IMR-90 (cell line): ENCODE data around the gene KRTAP10-7. TPM values are rescaled to one million over a fixed set of nuclear protein-coding genes. Genes with fewer than 3 reads are reported as not detected.

Experiments used
- ATAC-seq: fragments of 200-7000 bp; cut with Tn5 transposase; 2 replicates; pipeline ENCODE4 v1.9.1; 2020; ENCODE audit warnings: low read depth, mild to moderate bottlenecking, moderate library complexity
- BruUV-seq: library from RNA; stranded (reverse); fragments of 400-500 nt; replicated peaks from 2 replicates; lab custom pipeline; 2021; lab: Mats Ljungman, UMichigan
- CTCF ChIA-PET: fragments of 300-600 bp; formaldehyde crosslinking; extraction: SDS; loops from one replicate; lab custom pipeline; 2021; ENCODE audit warnings: antibody characterized with exemption; lab: Yijun Ruan, JAX
- POLR2A ChIA-PET: fragments of 300-600 bp; sonication (Branson Sonifier 250); formaldehyde crosslinking; loops from one replicate; lab custom pipeline; 2022; ENCODE audit warnings: antibody characterized with exemption; ENCODE audit not compliant: unreplicated experiment; lab: Charles Lee
- DNase-seq: peaks from one replicate; pipeline ENCODE4 v3.0.0; 2013
- H2AFZ ChIP-seq: replicated peaks from 2 replicates; pipeline ENCODE3; 2013; ENCODE audit warnings: low read length, mild to moderate bottlenecking; ENCODE audit not compliant: poor library complexity
- H2AK5ac ChIP-seq: 2 replicates; pipeline ENCODE4 v1.6.1; 2013; ENCODE audit warnings: low read depth, low read length, inconsistent platforms
- H2AK9ac ChIP-seq: replicated peaks from 2 replicates; pipeline ENCODE3; 2013; ENCODE audit warnings: mild to moderate bottlenecking, low read depth, low read length, moderate library complexity; ENCODE audit not compliant: poor library complexity
- H2BK120ac ChIP-seq: 2 replicates; pipeline ENCODE4 v1.6.1; 2013; ENCODE audit warnings: low read depth, low read length, inconsistent platforms
- H2BK15ac ChIP-seq: 3 replicates; pipeline ENCODE4 v1.6.1; 2013; ENCODE audit warnings: low read depth, low read length, inconsistent platforms
- H2BK20ac ChIP-seq: 2 replicates; pipeline ENCODE4 v1.6.1; 2013; ENCODE audit warnings: low read depth, mild to moderate bottlenecking, inconsistent platforms, low read length, moderate library complexity
- H2BK5ac ChIP-seq: 2 replicates; pipeline ENCODE4 v1.6.1; 2013; ENCODE audit warnings: mild to moderate bottlenecking, low read depth, low read length, inconsistent platforms; ENCODE audit not compliant: poor library complexity, severe bottlenecking
- H3K14ac ChIP-seq: replicated peaks from 2 replicates; pipeline ENCODE4 v1.6.1; 2013; ENCODE audit warnings: low read depth, low read length, inconsistent platforms
- H3K18ac ChIP-seq: 2 replicates; pipeline ENCODE4 v1.6.1; 2013; ENCODE audit warnings: low read depth, low read length, control low read depth
- H3K23ac ChIP-seq: 2 replicates; pipeline ENCODE4 v1.6.1; 2013; ENCODE audit warnings: low read depth, low read length, inconsistent platforms
- H3K27ac ChIP-seq: 2 replicates; pipeline ENCODE4 v1.5.1; 2013; ENCODE audit warnings: mild to moderate bottlenecking, control low read depth, low read length; ENCODE audit not compliant: insufficient read depth
- H3K27me3 ChIP-seq: 2 replicates; pipeline ENCODE4 v1.6.1; 2013; ENCODE audit warnings: low read length; ENCODE audit not compliant: control insufficient read depth, insufficient read depth
- H3K36me3 ChIP-seq: 2 replicates; pipeline ENCODE4 v1.6.1; 2013; ENCODE audit warnings: low read length, mixed read lengths; ENCODE audit not compliant: control insufficient read depth, insufficient read depth
- H3K4ac ChIP-seq: 2 replicates; pipeline ENCODE4 v1.6.1; 2013; ENCODE audit warnings: low read depth, low read length, inconsistent platforms
- H3K4me1 ChIP-seq: 2 replicates; pipeline ENCODE4 v1.6.1; 2013; ENCODE audit warnings: low read length, mixed read lengths; ENCODE audit not compliant: control insufficient read depth, insufficient read depth
- H3K4me2 ChIP-seq: 2 replicates; pipeline ENCODE4 v1.6.1; 2013; ENCODE audit warnings: low read depth, mild to moderate bottlenecking, control low read depth, low read length, moderate library complexity
- H3K4me3 ChIP-seq: 2 replicates; pipeline ENCODE4 v1.5.1; 2013; ENCODE audit warnings: low read depth, mild to moderate bottlenecking, control low read depth, low read length, moderate library complexity; ENCODE audit not compliant: insufficient read depth
- H3K56ac ChIP-seq: 2 replicates; pipeline ENCODE4 v1.6.1; 2013; ENCODE audit warnings: low read length, inconsistent platforms; ENCODE audit not compliant: insufficient read depth; ENCODE audit errors: extremely low read depth
- H3K79me1 ChIP-seq, 2 experiments: 2 replicates each; pipeline ENCODE4 v1.6.1; 2013; ENCODE audit warnings: low read length in 2 of 2, inconsistent platforms in 1 of 2, low read depth in 1 of 2
- H3K9ac ChIP-seq: 2 replicates; pipeline ENCODE4 v1.6.1; 2013; ENCODE audit warnings: low read depth, low read length, control low read depth
- H3K9me1 ChIP-seq: 2 replicates; pipeline ENCODE4 v1.6.1; 2013; ENCODE audit warnings: low read length, inconsistent platforms; ENCODE audit not compliant: insufficient read depth
- H3K9me3 ChIP-seq: 2 replicates; pipeline ENCODE4 v1.6.1; 2013; ENCODE audit warnings: low read length; ENCODE audit not compliant: control insufficient read depth, insufficient read depth
- H4K20me1 ChIP-seq: 2 replicates; pipeline ENCODE4 v1.6.1; 2013; ENCODE audit warnings: low read length, inconsistent platforms; ENCODE audit not compliant: insufficient read depth
- H4K5ac ChIP-seq: 2 replicates; pipeline ENCODE4 v1.6.1; 2013; ENCODE audit warnings: mild to moderate bottlenecking, low read depth, low read length, control low read depth
- H4K8ac ChIP-seq, 2 experiments: 2 replicates each; pipeline ENCODE4 v1.6.1; 2013; ENCODE audit warnings: low read depth in 2 of 2, low read length in 2 of 2, control low read depth in 1 of 2, inconsistent platforms in 1 of 2
- H4K91ac ChIP-seq: 2 replicates; pipeline ENCODE4 v1.6.1; 2013; ENCODE audit warnings: low read depth, low read length, inconsistent platforms; ENCODE audit not compliant: insufficient read depth
- BHLHE40 ChIP-seq: fragments of 150-350 bp; IDR thresholded peaks from 2 replicates; pipeline ENCODE4 v1.6.1; 2016; ENCODE audit warnings: mild to moderate bottlenecking, low read depth, low read length
- CEBPB ChIP-seq: IDR thresholded peaks from 2 replicates; pipeline ENCODE4 v1.6.1; 2012; ENCODE audit warnings: low read depth, low read length, improper control_type of control experiment
- FOS ChIP-seq: fragments of 150-350 bp; IDR thresholded peaks from 2 replicates; pipeline ENCODE4 v1.6.1; 2016; ENCODE audit warnings: low read depth, low read length
- MAFK ChIP-seq: IDR thresholded peaks from 2 replicates; pipeline ENCODE4 v1.6.1; 2012; ENCODE audit warnings: low read depth, low read length, improper control_type of control experiment
- NFE2L2 ChIP-seq: fragments of 150-350 bp; IDR thresholded peaks from 2 replicates; pipeline ENCODE4 v1.6.1; 2016; ENCODE audit warnings: low read depth, mild to moderate bottlenecking, low read length
- POLR2A ChIP-seq: IDR thresholded peaks from 2 replicates; pipeline ENCODE4 v1.6.1; 2012; ENCODE audit warnings: mild to moderate bottlenecking, low read depth, low read length
- RCOR1 ChIP-seq: IDR thresholded peaks from 2 replicates; pipeline ENCODE4 v1.6.1; 2012; ENCODE audit warnings: mild to moderate bottlenecking, low read length, improper control_type of control experiment; ENCODE audit not compliant: insufficient replicate concordance
- SMC3 ChIP-seq: fragments of 150-350 bp; IDR thresholded peaks from 2 replicates; pipeline ENCODE4 v1.6.1; 2016; ENCODE audit warnings: low read depth, mild to moderate bottlenecking, antibody characterized with exemption, low read length, moderate library complexity
- WGBS, 2 experiments: methylation state at CpG; one replicate each; pipeline versions ENCODE4 v1.1.5 to v1.1.7; 2013; ENCODE audit warnings: missing lambda C conversion rate in 2 of 2; ENCODE audit not compliant: insufficient read length in 1 of 2; ENCODE audit errors: extremely low coverage in 2 of 2; 5-methylcytosine and 5-hydroxymethylcytosine counted together
- dilution Hi-C: fragments of 300-500 bp; cut with HindIII; formaldehyde crosslinking; loops from one replicate; pipeline ENCODE4 v1.14.3; 2018; ENCODE audit warnings: low sequenced_read_pairs; ENCODE audit not compliant: unreplicated experiment
- in situ Hi-C: fragments of 300-500 bp; cut with MboI; formaldehyde crosslinking; loops from 3 replicates; pipeline ENCODE4 v1.14.3; 2019; ENCODE audit warnings: low sequenced_read_pairs, inconsistent platforms, mixed read lengths
- intact Hi-C: fragments of 100-400 bp; cut with micrococcal nuclease; formaldehyde crosslinking; loops from 2 replicates; pipeline ENCODE4 v1.10.0; 2022
- polyA plus RNA-seq, 3 experiments: library from polyadenylated mRNA; depleted of rRNA; stranded (reverse); fragments of >200 nt; gene quantifications; 2 replicates each; pipeline ENCODE4 v1.2.3, GENCODE V29; 2012; ENCODE audit warnings: low replicate concordance in 1 of 3
- total RNA-seq: library from RNA; depleted of rRNA; stranded (reverse); fragments of >200 nt; gene quantifications from 2 replicates; pipeline ENCODE4 v1.2.3, GENCODE V29; 2012
- TF ChIP-seq, protein P1 (sequence below): fragments of 150-350 bp; IDR thresholded peaks from 2 replicates; pipeline ENCODE4 v1.6.1; 2016; ENCODE audit warnings: low read depth, mild to moderate bottlenecking, low read length, moderate library complexity, borderline replicate concordance
- TF ChIP-seq, protein P2 (sequence below): conservative IDR thresholded peaks from 2 replicates; pipeline ENCODE4 v1.5.1; 2012; ENCODE audit warnings: mild to moderate bottlenecking, low read depth, low read length, improper control_type of control experiment

Gene KRTAP10-7
- total and polyA plus RNA-seq, 2 of the 4 experiments (the other 2 are of a cell fraction): not detected

DNA sequence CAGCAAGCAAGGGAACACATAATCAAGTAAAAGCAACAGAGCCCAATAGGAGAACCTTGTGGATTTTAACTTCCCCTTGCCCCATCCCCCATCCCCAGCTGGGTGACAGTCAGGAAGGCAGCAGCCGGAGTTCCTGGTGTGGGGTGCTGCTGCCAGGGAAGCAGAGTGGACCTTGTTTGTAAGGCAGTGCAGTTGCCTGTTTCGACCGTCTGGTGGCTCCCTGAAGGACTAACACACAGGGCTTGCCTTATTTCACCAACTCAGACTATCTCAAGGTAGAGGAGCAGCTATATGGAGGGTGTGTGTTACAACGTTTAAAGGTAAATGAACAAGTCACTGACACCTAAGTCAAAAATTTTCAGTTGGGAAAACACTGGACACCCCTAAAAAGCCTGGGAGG lies 18.1 kb downstream of the KRTAP10-7 start:
- dilution Hi-C loops (no loop called here), in situ Hi-C loops (no loop called here), intact Hi-C loops (loop anchor here (1.0 kb wide), 1 partner anchor 175 kb away; no protein-coding TSS in a partner anchor)
- H3K4me3 ChIP-seq: no peak overlapping the region
- CTCF ChIA-PET: interaction anchor here (0.7 kb wide), 1 partner anchor 53 kb away, joined by 3 read pairs; no protein-coding TSS in a partner anchor
- ATAC-seq (peak; percentile 72), DNase-seq (peak; percentile 14)
- peaks cover 3% of the 10 kb centered on the region; the same call in 1 of the 2 replicates for H3K9me3 ChIP-seq
- no peak overlapping the region for H2BK20ac ChIP-seq
- H2BK5ac ChIP-seq: no peak overlapping the region
- H3K27me3 ChIP-seq: peaks cover 3% of the 10 kb centered on the region; the same call in 1 of the 2 replicates
- no peaks in the 10 kb centered on the region for H3K4me1 ChIP-seq
- H2BK15ac ChIP-seq: no peak overlapping the region
- no peak overlapping the region for H2AK9ac ChIP-seq
- H3K79me1 ChIP-seq: no peaks in the 10 kb centered on the region
- H3K14ac ChIP-seq: no peak overlapping the region
- H3K56ac ChIP-seq: no peak overlapping the region
- no peak overlapping the region for H3K9ac ChIP-seq
- no TSS peak for BruUV-seq
- no CpG with 5 or more reads among the region's 4 CpGs for WGBS, 2 experiments
- TF ChIP-seq POLR2A (no peak), RCOR1 (no peak), FOS (no peak), CEBPB (no peak), BHLHE40 (no peak), NFE2L2 (no peak), SMC3 (no peak), MAFK (no peak)
- TF ChIP-seq, protein P1, sequence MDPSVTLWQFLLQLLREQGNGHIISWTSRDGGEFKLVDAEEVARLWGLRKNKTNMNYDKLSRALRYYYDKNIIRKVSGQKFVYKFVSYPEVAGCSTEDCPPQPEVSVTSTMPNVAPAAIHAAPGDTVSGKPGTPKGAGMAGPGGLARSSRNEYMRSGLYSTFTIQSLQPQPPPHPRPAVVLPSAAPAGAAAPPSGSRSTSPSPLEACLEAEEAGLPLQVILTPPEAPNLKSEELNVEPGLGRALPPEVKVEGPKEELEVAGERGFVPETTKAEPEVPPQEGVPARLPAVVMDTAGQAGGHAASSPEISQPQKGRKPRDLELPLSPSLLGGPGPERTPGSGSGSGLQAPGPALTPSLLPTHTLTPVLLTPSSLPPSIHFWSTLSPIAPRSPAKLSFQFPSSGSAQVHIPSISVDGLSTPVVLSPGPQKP: no peak
- TF ChIP-seq, protein P2, sequence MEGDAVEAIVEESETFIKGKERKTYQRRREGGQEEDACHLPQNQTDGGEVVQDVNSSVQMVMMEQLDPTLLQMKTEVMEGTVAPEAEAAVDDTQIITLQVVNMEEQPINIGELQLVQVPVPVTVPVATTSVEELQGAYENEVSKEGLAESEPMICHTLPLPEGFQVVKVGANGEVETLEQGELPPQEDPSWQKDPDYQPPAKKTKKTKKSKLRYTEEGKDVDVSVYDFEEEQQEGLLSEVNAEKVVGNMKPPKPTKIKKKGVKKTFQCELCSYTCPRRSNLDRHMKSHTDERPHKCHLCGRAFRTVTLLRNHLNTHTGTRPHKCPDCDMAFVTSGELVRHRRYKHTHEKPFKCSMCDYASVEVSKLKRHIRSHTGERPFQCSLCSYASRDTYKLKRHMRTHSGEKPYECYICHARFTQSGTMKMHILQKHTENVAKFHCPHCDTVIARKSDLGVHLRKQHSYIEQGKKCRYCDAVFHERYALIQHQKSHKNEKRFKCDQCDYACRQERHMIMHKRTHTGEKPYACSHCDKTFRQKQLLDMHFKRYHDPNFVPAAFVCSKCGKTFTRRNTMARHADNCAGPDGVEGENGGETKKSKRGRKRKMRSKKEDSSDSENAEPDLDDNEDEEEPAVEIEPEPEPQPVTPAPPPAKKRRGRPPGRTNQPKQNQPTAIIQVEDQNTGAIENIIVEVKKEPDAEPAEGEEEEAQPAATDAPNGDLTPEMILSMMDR: no peak
- no peak overlapping the region for H3K4ac ChIP-seq
- H3K18ac ChIP-seq: no peak overlapping the region
- no peak overlapping the region for H4K5ac ChIP-seq
- no peaks in the 10 kb centered on the region for H4K20me1 ChIP-seq
- POLR2A ChIA-PET: no interaction called here
- no peaks in the 10 kb centered on the region for H3K36me3 ChIP-seq
- H3K27ac ChIP-seq: no peak overlapping the region
- no peak overlapping the region for H4K8ac ChIP-seq
- no peak overlapping the region for H4K91ac ChIP-seq
- H2AK5ac ChIP-seq: no peak overlapping the region
- no peak overlapping the region for H2AFZ ChIP-seq
- no peak overlapping the region for H3K23ac ChIP-seq
- no peak overlapping the region for H2BK120ac ChIP-seq
- H3K9me1 ChIP-seq: no peaks in the 10 kb centered on the region
- H3K4me2 ChIP-seq: no peak overlapping the region
